Testis (tissue), 3 donors: ENCODE data around the gene FMO2. TPM values are rescaled to one million over a fixed set of nuclear protein-coding genes. Genes with fewer than 3 reads are reported as not detected.

Experiments
- DNase-seq: peaks from one replicate; pipeline ENCODE4 v3.0.0-alpha.2; 2019
- H3K27ac ChIP-seq, 2 donors: fragments of 200-600 bp; sonication (generic); one replicate each; pipeline ENCODE4 v1.5.1; 2019
- H3K27me3 ChIP-seq: fragments of 200-600 bp; sonication (generic); one replicate; pipeline ENCODE4 v1.5.1; 2019
- H3K36me3 ChIP-seq: fragments of 200-600 bp; sonication (generic); one replicate; pipeline ENCODE4 v1.5.1; 2017; ENCODE audit warnings: low read depth; ENCODE audit errors: missing control alignments
- H3K4me1 ChIP-seq: fragments of 200-600 bp; sonication (generic); one replicate; pipeline ENCODE4 v1.5.1; 2019
- H3K4me3 ChIP-seq, 2 donors: fragments of 200-600 bp; sonication (generic); one replicate each; pipeline ENCODE4 v1.5.1; 2017 to 2019
- H3K9me3 ChIP-seq: fragments of 200-600 bp; sonication (generic); one replicate; pipeline ENCODE4 v1.5.1; 2017
- POLR2A ChIP-seq: fragments of 450-650 bp; IDR thresholded peaks from one replicate; pipeline ENCODE4 v1.6.1; 2017; ENCODE audit warnings: antibody characterized with exemption, mild to moderate bottlenecking, moderate library complexity
- WGBS, 2 donors: methylation state at CpG; one replicate each; pipeline ENCODE4 v1.1.5; 2018; 5-methylcytosine and 5-hydroxymethylcytosine counted together
- intact Hi-C: fragments of 100-400 bp; cut with DNase I; formaldehyde crosslinking; loops from one replicate; pipeline ENCODE4 v1.15.1; 2023; ENCODE audit warnings: low total_unique reads
- polyA plus RNA-seq: library from polyadenylated mRNA; stranded (reverse); fragments of 350-450 nt; fragmentation: Illumina TruSeq; extraction: RNeasy Lipid Tissue Mini Kit (QIAGEN cat#74804); gene quantifications from one replicate; pipeline ENCODE4 v1.2.3, GENCODE V29; 2014; ENCODE audit warnings: low read depth, low replicate concordance; ENCODE audit not compliant: insufficient read depth
- total RNA-seq, 2 donors: library from RNA; depleted of rRNA; stranded (reverse); fragments of >200 nt; gene quantifications; one replicate each; pipeline ENCODE4 v1.2.3, GENCODE V29; 2016
- TF ChIP-seq, protein P1 (sequence below), 3 experiments: fragments of 450-650 bp in 2 of 3; fragments of 200-600 bp in 1 of 3; sonication (generic) in 1 of 3; IDR thresholded peaks; one replicate each; pipeline ENCODE4 v1.5.1; 2016 to 2019; ENCODE audit warnings: antibody characterized with exemption in 3 of 3, mild to moderate bottlenecking in 2 of 3, moderate library complexity in 1 of 3

FMO2 gene
- total and polyA plus RNA-seq, 3 donors from 2014 or later, result 2.5 to 3.4 (median 3.2) TPM

DNA sequence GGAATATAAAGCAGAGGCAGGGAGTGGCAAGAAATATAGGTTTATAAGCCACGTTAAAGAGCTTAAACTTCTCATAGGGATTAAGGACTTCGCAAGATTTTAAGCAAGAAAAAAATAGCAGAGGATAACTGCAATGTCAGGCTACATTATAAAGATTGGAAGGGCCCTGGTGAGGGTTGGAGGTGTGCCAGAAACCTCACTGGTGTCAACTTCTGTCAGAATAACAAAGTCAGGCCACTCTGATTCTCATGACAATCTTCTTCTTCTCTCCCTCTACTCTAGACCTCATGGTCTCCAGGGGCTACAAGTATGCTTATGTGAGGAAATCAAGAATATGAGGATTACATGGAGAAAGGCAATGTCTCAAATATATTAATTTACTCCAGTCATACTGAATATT, 32.6 kb upstream of the FMO2 start:
- Histone ChIP-seq H3K27ac (no peak overlapping the region), H3K36me3 (no peaks in the 10 kb centered on the region), H3K27me3 (no peaks in the 10 kb centered on the region), H3K9me3 (no peaks in the 10 kb centered on the region), H3K4me1 (no peaks in the 10 kb centered on the region), H3K4me3 (no peak overlapping the region)
- TF ChIP-seq, protein P1, sequence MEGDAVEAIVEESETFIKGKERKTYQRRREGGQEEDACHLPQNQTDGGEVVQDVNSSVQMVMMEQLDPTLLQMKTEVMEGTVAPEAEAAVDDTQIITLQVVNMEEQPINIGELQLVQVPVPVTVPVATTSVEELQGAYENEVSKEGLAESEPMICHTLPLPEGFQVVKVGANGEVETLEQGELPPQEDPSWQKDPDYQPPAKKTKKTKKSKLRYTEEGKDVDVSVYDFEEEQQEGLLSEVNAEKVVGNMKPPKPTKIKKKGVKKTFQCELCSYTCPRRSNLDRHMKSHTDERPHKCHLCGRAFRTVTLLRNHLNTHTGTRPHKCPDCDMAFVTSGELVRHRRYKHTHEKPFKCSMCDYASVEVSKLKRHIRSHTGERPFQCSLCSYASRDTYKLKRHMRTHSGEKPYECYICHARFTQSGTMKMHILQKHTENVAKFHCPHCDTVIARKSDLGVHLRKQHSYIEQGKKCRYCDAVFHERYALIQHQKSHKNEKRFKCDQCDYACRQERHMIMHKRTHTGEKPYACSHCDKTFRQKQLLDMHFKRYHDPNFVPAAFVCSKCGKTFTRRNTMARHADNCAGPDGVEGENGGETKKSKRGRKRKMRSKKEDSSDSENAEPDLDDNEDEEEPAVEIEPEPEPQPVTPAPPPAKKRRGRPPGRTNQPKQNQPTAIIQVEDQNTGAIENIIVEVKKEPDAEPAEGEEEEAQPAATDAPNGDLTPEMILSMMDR (IDR thresholded peaks at IDR 0.05), result no peak
- no peak for TF ChIP-seq POLR2A
- DNase-seq, result no peak
- intact Hi-C loops, result no loop called here
- 84 to 85% methylated on average over 2 of the region's 2 CpGs for WGBS, 2 donors

DNA sequence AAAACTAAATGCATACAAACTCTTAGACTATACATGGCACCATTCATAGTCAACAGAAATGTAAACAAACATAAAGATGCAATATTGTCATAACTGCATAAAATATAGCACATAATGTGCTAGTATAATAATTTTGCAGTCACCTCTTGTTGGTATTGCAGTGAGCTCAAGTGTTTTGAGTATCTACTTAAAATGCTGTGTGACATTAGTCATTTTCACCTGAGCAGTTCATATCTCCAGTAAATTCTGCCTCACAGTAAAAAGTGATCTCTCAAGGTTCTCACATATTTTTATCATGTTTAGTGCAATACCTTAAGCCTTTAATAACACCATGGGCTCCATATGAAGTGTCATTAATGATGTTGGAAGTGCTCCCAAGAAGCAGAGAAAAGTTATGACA, 29.6 kb upstream of the FMO2 start:
- Histone ChIP-seq H3K27ac (no peak overlapping the region), H3K9me3 (no peaks in the 10 kb centered on the region), H3K27me3 (no peaks in the 10 kb centered on the region), H3K4me3 (no peak overlapping the region), H3K36me3 (no peaks in the 10 kb centered on the region), H3K4me1 (peaks cover 5% of the 10 kb centered on the region)
- DNase-seq, result no peak
- intact Hi-C loops, result no loop called here
- TF ChIP-seq, protein P1 (IDR thresholded peaks at IDR 0.05), result no peak
- no peak for TF ChIP-seq POLR2A

DNA sequence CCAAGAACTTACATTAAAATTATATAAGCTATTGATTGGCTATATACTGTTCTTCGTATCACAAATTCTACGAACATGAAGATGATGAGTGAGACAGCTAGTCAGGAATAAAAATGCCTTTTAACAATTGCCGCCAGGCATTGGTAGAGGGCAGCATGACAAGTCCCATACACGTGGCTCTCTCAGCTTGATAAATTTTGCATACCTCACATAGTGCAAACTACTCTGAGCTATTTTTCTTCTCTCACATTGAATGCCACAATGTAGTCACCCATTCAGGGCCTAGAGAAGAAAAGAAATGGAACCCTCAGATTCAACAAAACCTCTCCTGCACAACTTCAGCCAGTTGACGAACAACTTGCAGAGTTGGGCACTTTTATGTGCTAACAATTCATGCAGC, 27.0 kb upstream of the FMO2 start:
- WGBS, 2 donors, result 87 to 92% methylated on average over 5 of the region's 5 CpGs
- no peaks in the 10 kb centered on the region for H3K9me3 ChIP-seq
- H3K27ac ChIP-seq, result no peak overlapping the region
- no peaks in the 10 kb centered on the region for H3K36me3 ChIP-seq
- TF ChIP-seq, protein P1 (IDR thresholded peaks at IDR 0.05), result no peak
- no peak for TF ChIP-seq POLR2A
- no peak overlapping the region for H3K4me3 ChIP-seq
- H3K27me3 ChIP-seq, result no peaks in the 10 kb centered on the region
- intact Hi-C loops, result no loop called here
- no peak for DNase-seq
- peaks cover 8% of the 10 kb centered on the region for H3K4me1 ChIP-seq

DNA sequence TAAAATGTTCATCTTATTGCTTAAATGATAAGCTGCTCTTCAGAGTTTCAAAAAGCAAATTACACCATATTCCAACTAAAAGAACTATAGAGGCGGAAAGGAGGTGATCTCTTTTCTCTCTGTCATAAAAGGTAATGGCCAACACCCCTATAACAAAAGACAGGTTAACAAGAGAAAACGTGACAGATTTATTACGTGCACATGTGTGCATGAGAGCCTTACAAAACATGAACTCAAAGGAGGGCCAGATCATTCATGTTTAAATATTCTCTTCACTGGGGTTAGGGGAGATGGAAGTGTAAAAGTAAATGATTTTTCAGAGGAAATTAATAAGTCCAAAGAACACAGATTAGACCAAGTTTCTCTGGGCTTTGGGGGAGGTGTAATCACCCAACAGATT, 26.5 kb upstream of the FMO2 start:
- H3K27ac ChIP-seq, result no peak overlapping the region
- TF ChIP-seq, protein P1 (IDR thresholded peaks at IDR 0.05), result no peak
- no peak for TF ChIP-seq POLR2A
- H3K27me3 ChIP-seq, result no peaks in the 10 kb centered on the region
- no peak overlapping the region for H3K4me3 ChIP-seq
- WGBS, 2 donors, result 89 to 95% methylated on average over 3 of the region's 3 CpGs
- peaks cover 8% of the 10 kb centered on the region for H3K4me1 ChIP-seq
- no peak for DNase-seq
- intact Hi-C loops, result no loop called here
- no peaks in the 10 kb centered on the region for H3K36me3 ChIP-seq
- no peaks in the 10 kb centered on the region for H3K9me3 ChIP-seq

DNA sequence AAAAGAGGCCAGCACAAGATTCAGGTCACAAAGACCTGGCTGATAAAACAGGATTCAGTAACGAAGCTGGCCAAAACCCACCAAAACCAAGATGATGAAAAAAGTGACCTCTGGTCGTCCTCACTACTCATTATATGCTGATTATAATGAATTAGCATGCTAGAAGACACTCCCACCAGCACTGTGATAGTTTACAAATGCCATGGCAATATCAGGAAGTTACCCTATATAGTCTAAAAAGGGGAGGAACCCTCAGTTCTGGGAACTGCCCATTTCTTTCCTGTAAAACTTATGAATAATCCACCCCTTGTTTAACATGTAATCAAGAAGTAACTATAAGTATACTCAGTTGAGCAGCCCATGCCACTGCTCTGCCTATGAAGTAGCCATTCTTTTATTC, 26.0 kb upstream of the FMO2 start:
- WGBS, 2 donors, result 63 to 71% methylated on average over 2 of the region's 2 CpGs
- peaks cover 8% of the 10 kb centered on the region for H3K4me1 ChIP-seq
- intact Hi-C loops, result no loop called here
- no peaks in the 10 kb centered on the region for H3K36me3 ChIP-seq
- DNase-seq, result no peak
- TF ChIP-seq, protein P1 (IDR thresholded peaks at IDR 0.05), result no peak
- no peak for TF ChIP-seq POLR2A
- no peaks in the 10 kb centered on the region for H3K27me3 ChIP-seq
- H3K4me3 ChIP-seq, result no peak overlapping the region
- H3K9me3 ChIP-seq, result no peaks in the 10 kb centered on the region
- no peak overlapping the region for H3K27ac ChIP-seq
